H1 (cell line): ENCODE data around the gene BTN1A1. TPM values are rescaled to one million over a fixed set of nuclear protein-coding genes. Genes with fewer than 3 reads are reported as not detected.

Source experiments
- CTCF ChIA-PET: fragments of 300-600 bp; sonication (Branson Sonifier 250); formaldehyde crosslinking; loops from one replicate; lab custom pipeline; 2021; ENCODE audit not compliant: partially characterized antibody; lab: Charles Lee
- POLR2A ChIA-PET: fragments of 300-600 bp; sonication (Branson Sonifier 250); formaldehyde crosslinking; loops from one replicate; lab custom pipeline; 2021; ENCODE audit warnings: inconsistent platforms; ENCODE audit not compliant: partially characterized antibody; lab: Charles Lee
- DNase-seq, 2 experiments: peaks; one replicate each; pipeline versions ENCODE4 v3.0.0 to v3.0.0-alpha.2; 2010 to 2022; ENCODE audit warnings: low spot score in 2 of 2, low read depth in 1 of 2, mixed read lengths in 1 of 2
- FAIRE-seq: peaks from 2 replicates; lab custom pipeline; 2011; peaks lifted over from hg19 to GRCh38; lab: Jason Lieb, UNC
- H2AFZ ChIP-seq: 2 replicates; pipeline ENCODE4 v1.8.1; 2012; ENCODE audit warnings: low read length, inconsistent platforms
- H2AK5ac ChIP-seq: 2 replicates; pipeline ENCODE4 v1.6.1; 2013; ENCODE audit warnings: low read depth, low read length
- H2BK120ac ChIP-seq: replicated peaks from 2 replicates; pipeline ENCODE3; 2013; ENCODE audit warnings: low read depth, low read length, inconsistent platforms
- H2BK12ac ChIP-seq: 2 replicates; pipeline ENCODE4 v1.6.1; 2013; ENCODE audit warnings: low read depth, low read length
- H2BK15ac ChIP-seq: 2 replicates; pipeline ENCODE4 v1.6.1; 2013; ENCODE audit warnings: low read length
- H2BK20ac ChIP-seq: 2 replicates; pipeline ENCODE4 v1.6.1; 2013; ENCODE audit warnings: low read length
- H2BK5ac ChIP-seq: 2 replicates; pipeline ENCODE4 v1.6.1; 2013; ENCODE audit warnings: low read depth, low read length
- H3K14ac ChIP-seq: 2 replicates; pipeline ENCODE4 v1.6.1; 2013; ENCODE audit warnings: inconsistent platforms; ENCODE audit not compliant: insufficient read length
- H3K18ac ChIP-seq: 2 replicates; pipeline ENCODE4 v1.6.1; 2013; ENCODE audit warnings: low read length; ENCODE audit errors: extremely low read depth
- H3K23ac ChIP-seq: 2 replicates; pipeline ENCODE4 v1.6.1; 2013; ENCODE audit warnings: inconsistent platforms; ENCODE audit not compliant: insufficient read length
- H3K23me2 ChIP-seq: 2 replicates; pipeline ENCODE4 v1.6.1; 2013; ENCODE audit warnings: low read depth, low read length
- H3K27ac ChIP-seq: 2 replicates; pipeline ENCODE4 v1.6.1; 2011; ENCODE audit warnings: low read depth, low read length, inconsistent platforms
- H3K27me3 ChIP-seq, 4 experiments: replicated peaks in 1 of 4; 1 replicate in 1 of 4; 2 replicates in 3 of 4; pipeline versions ENCODE4 v1.6.1 to v1.8.1; 2011 to 2013; ENCODE audit warnings: low read length in 3 of 4, mild to moderate bottlenecking in 3 of 4, inconsistent platforms in 2 of 4, mixed read lengths in 2 of 4, moderate library complexity in 1 of 4; ENCODE audit not compliant: control insufficient read depth in 3 of 4, insufficient read depth in 3 of 4; ENCODE audit errors: extremely low read depth in 1 of 4
- H3K36me3 ChIP-seq, 4 experiments: 2 replicates each; pipeline versions ENCODE4 v1.6.1 to v1.8.1; 2011 to 2013; ENCODE audit warnings: mild to moderate bottlenecking in 4 of 4, low read length in 3 of 4, moderate library complexity in 2 of 4, control low read depth in 1 of 4, inconsistent platforms in 1 of 4; ENCODE audit not compliant: insufficient read depth in 4 of 4, control insufficient read depth in 2 of 4
- H3K4ac ChIP-seq: replicated peaks from 2 replicates; pipeline ENCODE3; 2013; ENCODE audit warnings: low read length, low read depth, mixed read lengths, inconsistent platforms; ENCODE audit not compliant: insufficient read length
- H3K4me1 ChIP-seq, 4 experiments: replicated peaks in 1 of 4; 1 replicate in 1 of 4; 2 replicates in 3 of 4; pipeline versions ENCODE4 v1.6.1 to v1.8.1; 2011 to 2013; ENCODE audit warnings: low read length in 3 of 4, inconsistent platforms in 2 of 4, mixed read lengths in 1 of 4; ENCODE audit not compliant: insufficient read depth in 4 of 4, control insufficient read depth in 3 of 4
- H3K4me2 ChIP-seq, 2 experiments: 2 replicates each; pipeline versions ENCODE4 v1.6.1 to v1.8.1; 2011 to 2013; ENCODE audit warnings: low read depth in 2 of 2, low read length in 2 of 2, control low read depth in 1 of 2, inconsistent platforms in 1 of 2, mild to moderate bottlenecking in 1 of 2; ENCODE audit not compliant: insufficient read depth in 1 of 2
- H3K4me3 ChIP-seq, 4 experiments: fragments of 200-600, 300-600 bp in 1 of 4; sonication (generic), shearing (Covaris generic), sonication (Bioruptor Twin) in 1 of 4; 2 replicates each; pipeline versions ENCODE4 v1.5.1 to v1.8.1; 2011 to 2016; ENCODE audit warnings: low read length in 4 of 4, low read depth in 3 of 4, control low read depth in 2 of 4, inconsistent platforms in 2 of 4, mild to moderate bottlenecking in 2 of 4, mixed read lengths in 1 of 4, moderate library complexity in 1 of 4; ENCODE audit not compliant: insufficient read depth in 2 of 4; ENCODE audit errors: extremely low read depth in 1 of 4
- H3K56ac ChIP-seq: replicated peaks from 2 replicates; pipeline ENCODE3; 2013; ENCODE audit warnings: low read depth, mild to moderate bottlenecking, mixed read lengths, low read length, inconsistent platforms; ENCODE audit not compliant: insufficient read length
- H3K79me1 ChIP-seq: 2 replicates; pipeline ENCODE4 v1.6.1; 2013; ENCODE audit warnings: low read depth, low read length, control low read depth
- H3K79me2 ChIP-seq, 2 experiments: 2 replicates each; pipeline versions ENCODE4 v1.6.1 to v1.8.1; 2012 to 2013; ENCODE audit warnings: low read length in 2 of 2, mild to moderate bottlenecking in 2 of 2, inconsistent platforms in 1 of 2; ENCODE audit not compliant: insufficient read depth in 2 of 2, control insufficient read depth in 1 of 2
- H3K9ac ChIP-seq, 4 experiments: replicated peaks in 1 of 4; 1 replicate in 1 of 4; 2 replicates in 3 of 4; pipeline versions ENCODE4 v1.6.1 to v1.8.1; 2011 to 2013; ENCODE audit warnings: low read depth in 3 of 4, low read length in 3 of 4, control low read depth in 2 of 4, mild to moderate bottlenecking in 2 of 4, moderate library complexity in 2 of 4, inconsistent platforms in 1 of 4; ENCODE audit errors: extremely low read depth in 1 of 4
- H3K9me3 ChIP-seq, 2 experiments: 2 replicates each; pipeline versions ENCODE4 v1.6.1 to v1.8.1; 2012 to 2013; ENCODE audit warnings: mild to moderate bottlenecking in 2 of 2, moderate library complexity in 2 of 2, control low read depth in 1 of 2, inconsistent platforms in 1 of 2, low read depth in 1 of 2, low read length in 1 of 2, mixed read lengths in 1 of 2; ENCODE audit not compliant: insufficient read depth in 2 of 2
- H4K20me1 ChIP-seq, 2 experiments: replicated peaks in 1 of 2; 2 replicates each; pipeline versions ENCODE3 to v1.8.1; 2011 to 2013; ENCODE audit warnings: inconsistent platforms in 2 of 2, low read length in 2 of 2, mild to moderate bottlenecking in 1 of 2; ENCODE audit not compliant: insufficient read depth in 2 of 2, control insufficient read depth in 1 of 2
- H4K5ac ChIP-seq: 2 replicates; pipeline ENCODE4 v1.6.1; 2013; ENCODE audit warnings: low read length, low read depth, mixed read lengths, inconsistent platforms; ENCODE audit not compliant: insufficient read length
- H4K8ac ChIP-seq: 2 replicates; pipeline ENCODE4 v1.8.0; 2013; ENCODE audit warnings: mild to moderate bottlenecking, moderate library complexity, low read length, inconsistent platforms; ENCODE audit not compliant: insufficient read depth; ENCODE audit errors: extremely low read depth
- H4K91ac ChIP-seq: replicated peaks from 2 replicates; pipeline ENCODE3; 2013; ENCODE audit warnings: low read length, mixed read lengths, inconsistent platforms; ENCODE audit not compliant: insufficient read length
- ASH2L ChIP-seq: fragments of 200-600, 300-600 bp; sonication (generic); IDR thresholded peaks from one replicate; pipeline ENCODE4 v1.7.1; 2017; ENCODE audit warnings: low read length
- ATF2 ChIP-seq: IDR thresholded peaks from 2 replicates; pipeline ENCODE4 v1.6.1; 2012; ENCODE audit warnings: low read length, inconsistent platforms
- ATF3 ChIP-seq: IDR thresholded peaks from 2 replicates; pipeline ENCODE4 v1.6.1; 2011; ENCODE audit warnings: low read depth, mild to moderate bottlenecking, low read length; ENCODE audit not compliant: insufficient read depth
- JUND ChIP-seq: IDR thresholded peaks from 2 replicates; pipeline ENCODE4 v1.6.1; 2011; ENCODE audit warnings: mild to moderate bottlenecking, improper control_type of control experiment, low read length
- KDM4A ChIP-seq: IDR thresholded peaks from one replicate; pipeline ENCODE4 v1.7.1; 2012; ENCODE audit warnings: low read depth, mild to moderate bottlenecking, moderate library complexity, low read length, inconsistent platforms; ENCODE audit not compliant: severe bottlenecking
- NANOG ChIP-seq: IDR thresholded peaks from 2 replicates; pipeline ENCODE4 v1.6.1; 2011; ENCODE audit warnings: low read length, low read depth, mild to moderate bottlenecking, inconsistent platforms; ENCODE audit not compliant: insufficient read depth, poor library complexity, severe bottlenecking
- POLR2AphosphoS5 ChIP-seq: IDR thresholded peaks from 2 replicates; pipeline ENCODE4 v1.6.1; 2011; ENCODE audit warnings: low read depth, low read length
- SP1 ChIP-seq: IDR thresholded peaks from 2 replicates; pipeline ENCODE4 v1.6.1; 2011; ENCODE audit warnings: low read depth, low read length
- SP2 ChIP-seq: IDR thresholded peaks from 2 replicates; pipeline ENCODE4 v1.6.1; 2012; ENCODE audit warnings: mild to moderate bottlenecking, low read length, inconsistent platforms
- SUZ12 ChIP-seq: fragments of 200-600 bp; sonication (generic); IDR thresholded peaks from 2 replicates; pipeline ENCODE4 v1.6.1; 2012; ENCODE audit warnings: mild to moderate bottlenecking, inconsistent platforms, low read length, moderate library complexity, mixed read lengths
- polyA plus RNA-seq, 7 experiments: library from polyadenylated mRNA; depleted of rRNA in 3 of 7; stranded (reverse) in 5 of 7; unstranded in 2 of 7; fragments of >200 nt in 5 of 7; fragments of 200-250 nt in 2 of 7; gene quantifications; 1 replicate in 5 of 7; 2 replicates in 1 of 7; 4 replicates in 1 of 7; pipeline versions ENCODE4 v1.2.1 to v1.2.3, GENCODE V29; 2011 to 2013; ENCODE audit warnings: missing spikeins in 2 of 7, mixed read lengths in 2 of 7
- total RNA-seq: library from RNA; stranded (reverse); fragmentation: NEBNext Ultra II Directional; extraction: Animal tissue kit (Norgen Biotek cat#: 25700); gene quantifications from 2 replicates; pipeline ENCODE4 v1.2.1, GENCODE V29; 2021

Gene BTN1A1
- total and polyA plus RNA-seq, 2 of the 8 experiments (the other 6 are each of a cell fraction or from before 2014, with no cell fraction given): 0.28 to 0.35 TPM

GRCh38 chr6:26502165-26502564 lies 2.1 kb downstream of the BTN1A1 start:
- peaks cover 13 to 30% (median 26%) of the 10 kb centered on the region in 4 experiments for H3K27me3 ChIP-seq
- no peak overlapping the region for H2AFZ ChIP-seq
- H4K91ac ChIP-seq: no peak overlapping the region
- TF ChIP-seq NANOG (no peak), SP1 (no peak), SUZ12 (no peak), POLR2AphosphoS5 (no peak), JUND (no peak), KDM4A (no peak), ATF2 (no peak), ATF3 (no peak), SP2 (no peak), ASH2L (no peak)

More at GRCh38 chr6:26502165-26502564, 2.1 kb downstream of the BTN1A1 start:
- no peak overlapping the region for H3K27ac ChIP-seq
- FAIRE-seq (no peak), DNase-seq (no peak)
- no peaks in the 10 kb centered on the region for H3K9me3 ChIP-seq
- H3K4me3 ChIP-seq: peak overlapping the region in 2 of 4 experiments; percentile 33 to 56; a peak in 5 of 8 replicates
- H2BK15ac ChIP-seq: 0 out of 2 replicates have a peak overlapping the region, but pooled peaks have one; percentile 88
- H3K4me2 ChIP-seq: peak overlapping the region; percentile 80 to 86
- no peaks in the 10 kb centered on the region for H3K36me3 ChIP-seq
- no peak overlapping the region for H4K5ac ChIP-seq
- H3K56ac ChIP-seq: no peak overlapping the region
- no peak overlapping the region for H2BK120ac ChIP-seq
- H2AK5ac ChIP-seq: no peak overlapping the region
- no peak overlapping the region for H2BK5ac ChIP-seq
- no peaks in the 10 kb centered on the region for H3K79me2 ChIP-seq
- no peak overlapping the region for H3K9ac ChIP-seq
- H3K4ac ChIP-seq: no peak overlapping the region
- no peak overlapping the region for H3K23ac ChIP-seq
- H3K79me1 ChIP-seq: no peaks in the 10 kb centered on the region
- peaks cover 0 to 5% (median under 1%) of the 10 kb centered on the region in 4 experiments; a peak in 1 of 7 replicates for H3K4me1 ChIP-seq
- no peak overlapping the region for H3K18ac ChIP-seq
- no peak overlapping the region for H4K8ac ChIP-seq
- no peaks in the 10 kb centered on the region; the same call in 1 of the 2 replicates for H3K23me2 ChIP-seq
- POLR2A ChIA-PET: interaction anchor here (1.0 to 2.1 kb wide), 2 partner anchors 20 to 77 kb away, joined by 3 to 9 read pairs; no protein-coding TSS in a partner anchor
- H2BK12ac ChIP-seq: no peak overlapping the region
- no peak overlapping the region for H3K14ac ChIP-seq
- H4K20me1 ChIP-seq: no peaks in the 10 kb centered on the region
- CTCF ChIA-PET: interaction anchor here (1.0 to 1.7 kb wide), 5 partner anchors 10 to 161 kb away, joined by 3 to 5 read pairs (median 3); no protein-coding TSS in a partner anchor
- H2BK20ac ChIP-seq: no peak overlapping the region
